GM12874 (cell line): Measurements from ENCODE around the gene HGD.

Experiments used
- CTCF ChIP-seq: IDR thresholded peaks from 2 replicates; pipeline ENCODE4 v1.5.1; 2011; ENCODE audit warnings: low read depth, mild to moderate bottlenecking, control low read depth, low read length, moderate library complexity; ENCODE audit not compliant: insufficient read depth

Gene HGD

GRCh38 chr3:120683671-120684301, 1.7 kb upstream of the HGD start:
- no peak for TF ChIP-seq CTCF

GRCh38 chr3:120683213-120683612, 1.2 kb upstream of the HGD start:
- TF ChIP-seq CTCF: no peak

- TF ChIP-seq CTCF: no peak
Observed at GRCh38 chr3:120681506-120682038, 467 bp downstream of the HGD start.

- no peak for TF ChIP-seq CTCF
Observed at GRCh38 chr3:120681018-120681417, 1.0 kb downstream of the HGD start.

- no peak for TF ChIP-seq CTCF
Observed at GRCh38 chr3:120680193-120680894, 1.7 kb downstream of the HGD start.

GRCh38 chr3:120678984-120679383, 3.1 kb downstream of the HGD start:
- no peak for TF ChIP-seq CTCF

GRCh38 chr3:120678331-120678947, 3.6 kb downstream of the HGD start:
- TF ChIP-seq CTCF: no peak
